Stomach (tissue), 4 donors: ENCODE data around the gene KCNQ5.

Source experiments
- CTCF ChIP-seq, 7 experiments: fragments of 450-650 bp in 4 of 7; fragments of 200-600 bp in 3 of 7; sonication (generic) in 3 of 7; IDR thresholded peaks; one replicate each; pipeline ENCODE4 v1.5.1; 2016 to 2019; ENCODE audit warnings: antibody characterized with exemption in 7 of 7, control low read depth in 2 of 7, mild to moderate bottlenecking in 1 of 7
- EP300 ChIP-seq: sonication (generic); formaldehyde crosslinking; IDR thresholded peaks from one replicate; pipeline ENCODE4 v1.6.1; 2017; ENCODE audit warnings: antibody characterized with exemption
- POLR2A ChIP-seq, 4 donors: fragments of 450-650 bp; IDR thresholded peaks; one replicate each; pipeline ENCODE4 v1.6.1; 2016; ENCODE audit warnings: antibody characterized with exemption in 4 of 4, control low read depth in 2 of 4, mild to moderate bottlenecking in 1 of 4, moderate library complexity in 1 of 4

GRCh38 chr6:72724545-72724944 is 102.7 kb downstream of the KCNQ5 start:
- TF ChIP-seq POLR2A (IDR thresholded peaks at IDR 0.05) (no peak), EP300 (no peak), CTCF (IDR thresholded peaks at IDR 0.05) (no peak)
